Trophoblast cell (in vitro differentiated cells and primary cell): Measurements from ENCODE around the gene MEIOB.

Experiments used
- DNase-seq, 2 donors: peaks; one replicate each; pipeline ENCODE4 v3.0.0-alpha.2; 2016
- H2AFZ ChIP-seq: 2 replicates; pipeline ENCODE4 v1.6.1; 2013; ENCODE audit warnings: low read length, moderate library complexity, mild to moderate bottlenecking; ENCODE audit not compliant: insufficient read depth, poor library complexity
- H2AK5ac ChIP-seq: 2 replicates; pipeline ENCODE4 v1.6.1; 2013; ENCODE audit warnings: mild to moderate bottlenecking, low read length
- H2BK120ac ChIP-seq: 2 replicates; pipeline ENCODE4 v1.6.1; 2013; ENCODE audit warnings: low read length, mild to moderate bottlenecking, moderate library complexity; ENCODE audit not compliant: insufficient read depth, poor library complexity
- H2BK12ac ChIP-seq: 2 replicates; pipeline ENCODE4 v1.6.1; 2013; ENCODE audit warnings: mild to moderate bottlenecking, low read length, moderate library complexity
- H2BK5ac ChIP-seq: 2 replicates; pipeline ENCODE4 v1.6.1; 2013; ENCODE audit warnings: low read length, low read depth, moderate library complexity, mild to moderate bottlenecking; ENCODE audit not compliant: poor library complexity
- H3K14ac ChIP-seq: 2 replicates; pipeline ENCODE4 v1.6.1; 2013; ENCODE audit warnings: mild to moderate bottlenecking, low read length
- H3K18ac ChIP-seq: 2 replicates; pipeline ENCODE4 v1.6.1; 2013; ENCODE audit warnings: mild to moderate bottlenecking, low read length
- H3K23ac ChIP-seq: 2 replicates; pipeline ENCODE4 v1.6.1; 2013; ENCODE audit warnings: low read length
- H3K27ac ChIP-seq: 2 replicates; pipeline ENCODE4 v1.5.1; 2013; ENCODE audit warnings: low read depth, mild to moderate bottlenecking, inconsistent platforms, low read length, moderate library complexity
- H3K27me3 ChIP-seq: 2 replicates; pipeline ENCODE4 v1.6.1; 2013; ENCODE audit warnings: inconsistent platforms, mild to moderate bottlenecking, low read length, moderate library complexity; ENCODE audit not compliant: insufficient read depth
- H3K36me3 ChIP-seq, 2 experiments: 1 replicate in 1 of 2; 2 replicates in 1 of 2; pipeline ENCODE4 v1.6.1; 2013; ENCODE audit warnings: low read length in 2 of 2, mild to moderate bottlenecking in 2 of 2, moderate library complexity in 1 of 2; ENCODE audit not compliant: insufficient read depth in 2 of 2, control insufficient read depth in 1 of 2
- H3K4ac ChIP-seq: 2 replicates; pipeline ENCODE4 v1.6.1; 2013; ENCODE audit warnings: low read depth, mild to moderate bottlenecking, low read length, moderate library complexity
- H3K4me1 ChIP-seq, 2 experiments: 1 replicate in 1 of 2; 2 replicates in 1 of 2; pipeline ENCODE4 v1.6.1; 2013; ENCODE audit warnings: low read length in 2 of 2, mild to moderate bottlenecking in 2 of 2, moderate library complexity in 1 of 2; ENCODE audit not compliant: insufficient read depth in 2 of 2, control insufficient read depth in 1 of 2
- H3K4me2 ChIP-seq: 2 replicates; pipeline ENCODE4 v1.6.1; 2013; ENCODE audit warnings: inconsistent platforms, mild to moderate bottlenecking, low read length, moderate library complexity
- H3K4me3 ChIP-seq: 2 replicates; pipeline ENCODE4 v1.5.1; 2013; ENCODE audit warnings: mild to moderate bottlenecking, low read depth, low read length, inconsistent platforms
- H3K79me1 ChIP-seq: one replicate; pipeline ENCODE4 v1.6.1; 2013; ENCODE audit warnings: low read length
- H3K79me2 ChIP-seq: 2 replicates; pipeline ENCODE4 v1.6.1; 2013; ENCODE audit warnings: low read length, mild to moderate bottlenecking; ENCODE audit not compliant: control insufficient read depth, insufficient read depth, poor library complexity
- H3K9ac ChIP-seq: 2 replicates; pipeline ENCODE4 v1.6.1; 2013; ENCODE audit warnings: mild to moderate bottlenecking, low read length
- H3K9me3 ChIP-seq: 2 replicates; pipeline ENCODE4 v1.6.1; 2013; ENCODE audit warnings: low read depth, mild to moderate bottlenecking, control low read depth, inconsistent platforms, low read length; ENCODE audit not compliant: insufficient read depth
- H4K12ac ChIP-seq: 2 replicates; pipeline ENCODE4 v1.6.1; 2013; ENCODE audit warnings: low read depth, mild to moderate bottlenecking, low read length, moderate library complexity
- H4K8ac ChIP-seq: 2 replicates; pipeline ENCODE4 v1.6.1; 2013; ENCODE audit warnings: low read depth, mild to moderate bottlenecking, low read length, moderate library complexity
- H4K91ac ChIP-seq: one replicate; pipeline ENCODE4 v1.6.1; 2013; ENCODE audit warnings: low read depth, mild to moderate bottlenecking, low read length, moderate library complexity
- WGBS: extraction: QIAGEN DNeasy Blood & Tissue Kit; methylation state at CpG from one replicate; pipeline ENCODE4 v1.1.7; 2013; ENCODE audit warnings: missing lambda C conversion rate; ENCODE audit not compliant: insufficient read length, insufficient coverage; ENCODE audit errors: extremely low coverage; 5-methylcytosine and 5-hydroxymethylcytosine counted together

MEIOB gene

DNA sequence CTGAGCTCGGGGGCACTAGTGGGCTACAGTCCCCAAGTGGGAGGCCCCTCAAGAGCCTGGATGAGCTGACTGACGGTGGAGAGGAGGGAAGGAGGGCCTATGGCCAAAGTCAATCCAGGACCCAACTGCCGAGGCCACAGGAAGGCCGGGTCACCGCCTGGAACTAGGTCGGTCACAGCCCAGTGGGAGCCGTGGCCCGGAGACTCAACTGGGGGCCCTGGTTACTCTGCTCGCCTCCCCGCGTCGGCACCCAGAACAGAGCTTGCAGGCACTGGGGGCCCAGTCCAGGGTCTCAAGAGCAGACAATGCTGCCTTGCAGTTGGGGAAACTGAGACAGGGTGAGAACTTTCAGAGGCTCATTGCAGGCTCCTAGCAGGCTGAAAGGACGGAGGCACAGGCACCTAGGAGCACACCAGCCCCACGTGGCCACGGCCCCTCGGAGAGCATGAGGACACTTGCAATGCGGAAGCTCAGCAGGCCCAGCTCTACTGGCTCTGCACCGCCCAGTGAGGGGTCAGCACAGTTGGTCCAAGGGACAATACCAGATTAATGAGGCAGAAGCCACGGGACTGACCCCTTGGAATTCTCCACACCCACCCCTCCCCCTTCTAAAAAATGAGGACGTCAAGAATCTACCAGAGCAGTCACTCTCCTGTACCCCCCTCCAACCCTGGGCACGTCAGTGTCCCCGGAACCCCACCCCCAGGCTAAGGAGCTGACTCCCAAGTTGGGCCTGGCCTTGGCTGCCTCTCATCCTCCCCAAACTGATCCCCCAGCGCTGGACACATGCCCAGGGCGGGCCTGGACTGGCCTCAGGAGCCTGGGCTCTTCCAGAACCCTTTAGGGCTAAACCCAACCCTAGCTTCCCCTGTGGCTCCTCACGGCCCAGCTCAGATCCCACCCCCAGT is 44.0 kb upstream of the MEIOB start:
- no peak overlapping the region for H2BK120ac ChIP-seq
- no peaks in the 10 kb centered on the region for H3K79me1 ChIP-seq
- H3K4me1 ChIP-seq, result peaks cover 0 to 4% of the 10 kb centered on the region in 2 experiments
- H3K18ac ChIP-seq, result no peak overlapping the region
- no peak overlapping the region for H3K4me3 ChIP-seq
- no peak overlapping the region for H3K27ac ChIP-seq
- H3K9me3 ChIP-seq, result peaks cover 5% of the 10 kb centered on the region
- H4K91ac ChIP-seq, result no peak overlapping the region
- H3K79me2 ChIP-seq, result no peaks in the 10 kb centered on the region
- H3K9ac ChIP-seq, result no peak overlapping the region
- no peak overlapping the region for H2AK5ac ChIP-seq
- H4K8ac ChIP-seq, result no peak overlapping the region
- H4K12ac ChIP-seq, result no peak overlapping the region
- no peak for DNase-seq
- H3K14ac ChIP-seq, result no peak overlapping the region
- WGBS, result no CpG with 5 or more reads among the region's 25 CpGs
- no peak overlapping the region for H2BK12ac ChIP-seq
- H2AFZ ChIP-seq, result no peak overlapping the region
- peaks cover 52% of the 10 kb centered on the region for H3K27me3 ChIP-seq
- no peak overlapping the region for H3K4me2 ChIP-seq
- no peak overlapping the region for H2BK5ac ChIP-seq
- H3K23ac ChIP-seq, result no peak overlapping the region
- no peak overlapping the region for H3K4ac ChIP-seq
- no peaks in the 10 kb centered on the region for H3K36me3 ChIP-seq

DNA sequence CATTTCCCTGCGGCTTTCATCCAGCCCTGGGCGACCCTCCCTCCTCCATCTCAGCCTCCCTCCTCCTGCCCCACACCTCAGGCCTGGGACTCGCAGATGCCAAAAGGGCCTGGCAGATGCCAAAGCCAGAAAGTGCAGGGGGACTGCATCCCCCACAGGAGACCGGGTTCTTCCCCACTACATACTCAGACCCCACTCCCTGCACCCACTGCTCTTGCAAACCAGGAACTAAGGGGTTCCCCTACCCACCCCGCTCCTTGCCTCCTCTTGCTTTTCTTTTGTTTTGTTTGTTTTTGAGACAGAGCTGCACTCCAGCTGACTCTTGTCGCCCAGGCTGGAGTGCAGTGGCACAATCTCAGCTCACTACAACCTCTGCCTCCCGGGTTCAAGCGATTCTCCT is 43.0 kb upstream of the MEIOB start:
- Histone ChIP-seq H2BK12ac (no peak overlapping the region), H3K4me3 (no peak overlapping the region), H2BK120ac (no peak overlapping the region), H4K91ac (no peak overlapping the region), H4K8ac (no peak overlapping the region), H3K9ac (no peak overlapping the region), H3K36me3 (no peaks in the 10 kb centered on the region), H3K4ac (no peak overlapping the region), H2AK5ac (no peak overlapping the region), H4K12ac (no peak overlapping the region), H3K18ac (no peak overlapping the region), H3K27me3 (peaks cover 42% of the 10 kb centered on the region), H3K79me2 (no peaks in the 10 kb centered on the region), H3K79me1 (no peaks in the 10 kb centered on the region), H3K4me2 (no peak overlapping the region), H2BK5ac (no peak overlapping the region), H3K9me3 (peaks cover 5% of the 10 kb centered on the region), H3K23ac (no peak overlapping the region), H2AFZ (no peak overlapping the region), H3K14ac (no peak overlapping the region), H3K4me1 (peaks cover 0 to 4% of the 10 kb centered on the region in 2 experiments), H3K27ac (no peak overlapping the region)
- WGBS, result no CpG with 5 or more reads among the region's 8 CpGs
- DNase-seq, result no peak

DNA sequence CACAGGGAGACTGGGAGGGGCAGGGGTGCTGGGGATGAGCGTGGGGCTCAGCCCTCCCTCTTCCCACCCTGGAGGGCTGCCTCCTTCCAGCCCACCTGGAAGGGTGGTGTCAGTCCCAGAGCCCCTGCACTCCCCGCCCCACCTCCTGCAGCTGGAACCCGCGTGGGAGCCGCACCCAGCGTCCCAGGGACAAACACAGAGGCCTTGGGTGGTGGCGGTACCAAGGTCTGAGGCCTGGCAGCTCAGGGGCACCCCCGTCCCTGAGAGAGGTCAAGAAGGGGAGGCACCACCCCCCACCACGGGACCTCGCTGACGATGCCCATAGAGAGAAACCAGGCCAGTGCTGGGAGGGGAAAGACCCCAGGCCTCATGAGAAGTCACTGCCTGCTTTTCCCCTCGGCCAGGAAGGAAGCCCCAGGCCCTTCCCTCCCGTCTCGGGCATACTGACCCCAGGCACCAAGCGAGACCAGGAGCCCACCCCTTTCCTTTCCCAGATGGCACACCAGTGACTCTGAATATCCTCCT is 42.2 kb upstream of the MEIOB start:
- peaks cover 33% of the 10 kb centered on the region for H3K27me3 ChIP-seq
- no peak overlapping the region for H2AK5ac ChIP-seq
- no peak overlapping the region for H3K23ac ChIP-seq
- H2AFZ ChIP-seq, result no peak overlapping the region
- no peak overlapping the region for H4K91ac ChIP-seq
- H3K14ac ChIP-seq, result no peak overlapping the region
- no peak overlapping the region for H3K4ac ChIP-seq
- H4K12ac ChIP-seq, result no peak overlapping the region
- no peak overlapping the region for H3K27ac ChIP-seq
- no CpG with 5 or more reads among the region's 15 CpGs for WGBS
- no peak overlapping the region for H2BK5ac ChIP-seq
- no peak for DNase-seq
- H3K4me3 ChIP-seq, result no peak overlapping the region
- no peak overlapping the region for H2BK120ac ChIP-seq
- H3K18ac ChIP-seq, result no peak overlapping the region
- H3K9me3 ChIP-seq, result peaks cover 3% of the 10 kb centered on the region
- peaks cover 0 to 4% of the 10 kb centered on the region in 2 experiments for H3K4me1 ChIP-seq
- no peaks in the 10 kb centered on the region for H3K79me2 ChIP-seq
- no peak overlapping the region for H3K4me2 ChIP-seq
- H3K36me3 ChIP-seq, result no peaks in the 10 kb centered on the region
- no peak overlapping the region for H3K9ac ChIP-seq
- H3K79me1 ChIP-seq, result no peaks in the 10 kb centered on the region
- H4K8ac ChIP-seq, result no peak overlapping the region
- H2BK12ac ChIP-seq, result no peak overlapping the region

DNA sequence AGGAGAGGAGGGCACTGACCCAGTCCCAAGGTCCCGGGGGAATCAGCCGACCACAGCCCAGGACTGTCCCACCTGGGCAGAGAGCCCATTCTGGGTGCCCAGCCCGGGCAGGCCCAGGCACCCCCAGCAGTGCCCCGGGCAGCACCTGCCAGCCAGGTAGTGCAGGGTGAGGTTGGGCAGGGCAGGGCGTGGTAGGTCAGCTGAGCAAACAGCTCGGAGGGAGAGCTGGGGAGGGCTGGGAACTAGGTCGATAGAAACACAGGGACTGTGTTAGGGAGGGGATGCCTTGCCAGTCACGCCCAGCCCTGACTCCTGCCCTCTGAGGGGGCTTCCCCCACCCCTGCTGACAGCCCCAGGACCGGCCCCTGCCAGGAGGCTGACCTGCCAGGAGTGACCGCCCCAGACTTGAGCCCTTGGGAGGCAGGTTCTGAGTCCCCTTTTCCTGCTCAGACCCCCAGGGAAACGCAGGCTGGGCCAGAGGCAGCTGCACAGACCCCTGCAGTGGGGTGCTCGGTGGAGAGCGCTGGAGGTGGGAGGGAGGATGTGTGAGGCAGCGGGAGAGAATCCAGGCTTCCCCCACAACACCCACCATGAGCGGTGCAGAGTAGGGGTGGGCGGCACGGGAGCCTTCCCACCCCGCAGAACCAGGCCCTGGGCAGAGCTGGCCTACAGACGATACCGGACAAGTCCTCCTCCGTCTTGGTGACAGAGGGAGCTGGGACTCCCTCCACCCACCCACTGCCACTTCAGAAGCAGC is 41.5 kb upstream of the MEIOB start:
- Histone ChIP-seq H2AFZ (no peak overlapping the region), H2AK5ac (no peak overlapping the region), H4K12ac (no peak overlapping the region), H2BK12ac (no peak overlapping the region), H3K36me3 (no peaks in the 10 kb centered on the region), H2BK120ac (no peak overlapping the region), H3K23ac (no peak overlapping the region), H3K27ac (no peak overlapping the region), H3K14ac (no peak overlapping the region), H3K4me1 (peaks cover 0 to 1% of the 10 kb centered on the region in 2 experiments), H3K9ac (no peak overlapping the region), H3K79me1 (no peaks in the 10 kb centered on the region), H2BK5ac (no peak overlapping the region), H4K8ac (no peak overlapping the region), H3K79me2 (no peaks in the 10 kb centered on the region), H3K4ac (no peak overlapping the region), H4K91ac (no peak overlapping the region), H3K4me3 (no peak overlapping the region), H3K4me2 (no peak overlapping the region), H3K27me3 (peaks cover 27% of the 10 kb centered on the region), H3K9me3 (peaks cover 2% of the 10 kb centered on the region), H3K18ac (no peak overlapping the region)
- DNase-seq, result no peak
- no CpG with 5 or more reads among the region's 21 CpGs for WGBS
